Activated naive CD8-positive, alpha-beta T cell treated with anti-CD3 and anti-CD28 coated beads for 36 hours (primary cell): ENCODE data around the gene TREML1. TPM values are rescaled to one million over a fixed set of nuclear protein-coding genes. Genes with fewer than 3 reads are reported as not detected.
"Not testable (repeated sequence)": the region's sequence is repeated elsewhere in the genome, so short reads cannot be mapped to it uniquely, and the experiment has no call there.

Experiments
- DNase-seq: peaks from one replicate; pipeline ENCODE4 v3.0.0; 2021
- H3K27ac Mint-ChIP-seq: one replicate; pipeline ENCODE4 v1.8.0; 2022; ENCODE audit warnings: mild to moderate bottlenecking, moderate library complexity, mixed read lengths
- H3K27me3 Mint-ChIP-seq: one replicate; pipeline ENCODE4 v1.8.0; 2022; ENCODE audit warnings: mild to moderate bottlenecking, mixed read lengths
- H3K36me3 Mint-ChIP-seq: one replicate; pipeline ENCODE4 v1.8.0; 2021; ENCODE audit warnings: mild to moderate bottlenecking, mixed read lengths
- H3K4me1 Mint-ChIP-seq: one replicate; pipeline ENCODE4 v1.8.0; 2021; ENCODE audit warnings: mixed read lengths
- H3K4me3 Mint-ChIP-seq: one replicate; pipeline ENCODE4 v1.8.0; 2022; ENCODE audit warnings: mild to moderate bottlenecking, moderate library complexity, mixed read lengths
- H3K9me3 Mint-ChIP-seq: one replicate; pipeline ENCODE4 v1.8.0; 2022; ENCODE audit warnings: mixed read lengths
- total RNA-seq, 2 experiments: library from RNA; stranded (reverse); gene quantifications; one replicate each; pipeline ENCODE4 v1.2.3, GENCODE V29; 2021

The TREML1 gene
- total RNA-seq, 2 experiments from 2014 or later: not detected

DNA sequence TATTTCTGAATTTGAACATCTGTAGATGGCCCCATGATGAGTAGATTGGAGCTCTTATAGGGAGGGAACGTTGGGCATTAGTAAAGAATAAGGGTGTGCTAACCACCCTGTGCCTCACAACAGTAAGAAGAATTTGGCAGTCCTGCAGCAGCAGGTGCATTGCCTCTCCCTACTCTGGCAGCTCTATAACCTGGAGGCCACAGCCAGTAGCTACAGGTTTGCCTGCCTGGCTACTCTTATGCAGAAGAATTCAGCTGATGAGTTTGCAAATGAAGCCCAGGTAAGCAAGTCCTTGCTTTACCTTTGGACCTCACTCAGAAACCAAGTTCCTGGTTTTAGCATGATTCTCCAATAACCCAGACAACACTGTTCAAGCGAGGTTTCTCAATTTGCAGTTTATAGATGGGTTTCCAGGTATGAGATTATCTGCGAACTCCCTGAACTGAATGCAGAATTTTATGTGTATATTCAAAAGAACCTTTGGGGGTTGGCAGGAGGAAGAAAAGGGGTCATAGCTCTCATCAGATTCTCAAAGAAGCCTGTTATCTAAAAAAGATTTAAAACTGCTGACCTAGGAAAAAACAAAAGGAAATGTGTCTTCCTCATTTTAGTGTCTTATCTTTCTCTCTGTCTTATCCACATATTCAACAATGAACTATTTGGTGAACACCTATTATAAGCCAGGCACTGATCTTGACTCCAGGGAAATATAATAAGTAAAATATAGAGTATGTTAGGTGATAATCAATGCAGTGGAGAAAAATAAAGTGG is 18.9 kb downstream of the TREML1 start:
- Mint-ChIP-seq H3K27ac (no peak overlapping the region), H3K4me1 (no peaks in the 10 kb centered on the region), H3K9me3 (no peaks in the 10 kb centered on the region), H3K27me3 (no peaks in the 10 kb centered on the region), H3K36me3 (peaks cover 8% of the 10 kb centered on the region), H3K4me3 (no peak overlapping the region)
- DNase-seq: no peak

DNA sequence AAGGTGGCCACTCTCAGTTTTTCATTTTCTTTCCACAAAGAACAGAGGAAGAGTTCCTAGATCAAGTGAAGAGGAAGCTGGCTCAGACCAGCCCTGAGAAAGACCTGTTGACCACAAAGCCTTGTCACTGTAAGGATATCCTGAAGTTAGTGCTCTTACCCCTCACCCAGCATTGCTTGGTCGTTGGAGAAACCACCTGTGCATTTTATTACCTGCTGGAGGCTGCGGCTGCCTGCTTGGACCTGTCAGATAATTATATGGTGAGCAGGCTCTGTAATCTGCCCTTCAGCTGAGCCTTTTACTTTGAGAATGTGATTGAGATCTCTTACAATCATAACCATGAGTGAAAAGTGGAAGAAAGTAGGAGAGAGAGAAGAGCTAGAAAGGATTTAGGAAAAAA is 21.9 kb downstream of the TREML1 start:
- H3K27ac Mint-ChIP-seq: no peak overlapping the region
- H3K4me1 Mint-ChIP-seq: no peaks in the 10 kb centered on the region
- no peaks in the 10 kb centered on the region for H3K27me3 Mint-ChIP-seq
- DNase-seq: no peak
- no peaks in the 10 kb centered on the region for H3K9me3 Mint-ChIP-seq
- H3K4me3 Mint-ChIP-seq: no peak overlapping the region
- H3K36me3 Mint-ChIP-seq: peaks cover 16% of the 10 kb centered on the region

DNA sequence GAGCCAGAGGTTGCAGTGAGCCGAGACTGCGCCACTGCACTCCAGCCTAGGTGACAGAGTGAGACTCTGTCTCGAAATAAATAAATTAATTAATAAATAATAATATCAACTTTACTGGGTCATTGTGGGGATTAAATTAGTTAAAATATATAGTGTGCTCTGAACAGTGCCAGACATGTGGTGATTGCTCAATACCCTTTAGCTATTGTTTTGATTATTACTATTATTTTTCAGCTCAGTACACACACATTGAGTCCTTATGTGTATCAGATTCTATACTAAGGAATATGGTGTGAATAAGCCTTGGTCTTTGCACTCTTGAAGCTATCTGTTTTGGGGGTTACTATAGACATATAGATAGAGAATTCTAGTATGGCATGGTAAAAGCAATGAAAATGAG is 28.9 kb downstream of the TREML1 start:
- Mint-ChIP-seq H3K27ac (no peak overlapping the region), H3K36me3 (peaks cover 21% of the 10 kb centered on the region), H3K4me3 (no peak overlapping the region), H3K27me3 (no peaks in the 10 kb centered on the region), H3K9me3 (no peaks in the 10 kb centered on the region), H3K4me1 (no peaks in the 10 kb centered on the region)
- DNase-seq: no peak

DNA sequence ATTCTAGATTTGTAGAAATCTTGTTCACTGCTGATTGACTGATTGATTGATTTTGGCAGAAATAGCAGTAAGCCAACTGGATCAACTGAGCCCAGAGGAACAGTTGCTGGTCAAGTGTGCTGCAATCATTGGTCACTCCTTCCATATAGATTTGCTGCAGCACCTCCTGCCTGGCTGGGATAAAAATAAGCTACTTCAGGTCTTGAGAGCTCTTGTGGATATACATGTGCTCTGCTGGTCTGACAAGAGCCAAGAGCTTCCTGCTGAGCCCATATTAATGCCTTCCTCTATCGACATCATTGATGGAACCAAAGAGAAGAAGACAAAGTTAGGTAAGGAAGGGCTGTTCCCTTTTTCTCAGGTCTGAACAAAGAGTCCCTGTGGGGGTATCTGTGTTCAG is 31.2 kb downstream of the TREML1 start:
- Mint-ChIP-seq H3K9me3 (no peaks in the 10 kb centered on the region), H3K4me3 (no peak overlapping the region), H3K27ac (no peak overlapping the region), H3K27me3 (no peaks in the 10 kb centered on the region), H3K4me1 (no peaks in the 10 kb centered on the region), H3K36me3 (peaks cover 16% of the 10 kb centered on the region)
- DNase-seq: no peak

DNA sequence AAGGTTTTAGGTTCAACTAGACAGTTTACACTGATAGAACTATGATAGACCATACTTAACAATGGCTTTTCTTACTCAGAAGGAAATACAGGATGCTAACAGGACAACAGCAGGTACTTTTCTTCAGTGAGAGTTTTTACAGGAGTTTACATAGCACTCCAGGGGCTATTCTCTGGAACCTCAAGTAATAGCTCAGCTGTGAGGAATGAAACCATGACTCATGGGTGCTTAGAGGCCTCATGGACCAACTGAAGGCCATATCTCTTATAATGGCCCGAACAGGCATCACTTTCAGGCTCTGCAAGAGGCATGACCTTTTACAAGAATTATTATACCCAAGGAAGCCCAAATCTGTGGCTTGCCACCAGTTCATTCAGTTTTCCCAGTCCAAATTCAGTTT is 31.8 kb downstream of the TREML1 start:
- Mint-ChIP-seq H3K27me3 (no peaks in the 10 kb centered on the region), H3K9me3 (no peaks in the 10 kb centered on the region), H3K27ac (no peak overlapping the region), H3K4me3 (no peak overlapping the region), H3K4me1 (no peaks in the 10 kb centered on the region), H3K36me3 (peaks cover 14% of the 10 kb centered on the region)
- DNase-seq: no peak

DNA sequence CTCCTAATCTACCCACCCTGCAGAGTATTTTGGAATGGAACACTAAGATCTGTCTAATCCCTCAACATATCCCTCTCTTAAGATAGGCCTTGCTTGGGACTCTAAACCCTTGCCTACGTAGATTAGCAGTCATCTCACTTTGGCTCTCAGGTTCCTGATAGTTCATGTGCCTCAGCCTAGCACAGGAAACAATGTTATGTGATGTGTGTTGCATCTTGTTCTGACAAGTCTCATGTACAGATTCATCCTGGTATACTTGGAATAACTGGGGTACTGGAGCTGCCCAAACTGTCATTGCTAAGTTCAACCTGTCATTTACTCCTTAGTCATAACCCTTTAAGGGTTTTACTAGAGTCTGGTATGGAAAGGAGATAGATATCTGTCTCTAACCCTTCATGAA is 34.1 kb downstream of the TREML1 start:
- peaks cover 12% of the 10 kb centered on the region for H3K36me3 Mint-ChIP-seq
- no peak for DNase-seq
- H3K27me3 Mint-ChIP-seq: no peaks in the 10 kb centered on the region

DNA sequence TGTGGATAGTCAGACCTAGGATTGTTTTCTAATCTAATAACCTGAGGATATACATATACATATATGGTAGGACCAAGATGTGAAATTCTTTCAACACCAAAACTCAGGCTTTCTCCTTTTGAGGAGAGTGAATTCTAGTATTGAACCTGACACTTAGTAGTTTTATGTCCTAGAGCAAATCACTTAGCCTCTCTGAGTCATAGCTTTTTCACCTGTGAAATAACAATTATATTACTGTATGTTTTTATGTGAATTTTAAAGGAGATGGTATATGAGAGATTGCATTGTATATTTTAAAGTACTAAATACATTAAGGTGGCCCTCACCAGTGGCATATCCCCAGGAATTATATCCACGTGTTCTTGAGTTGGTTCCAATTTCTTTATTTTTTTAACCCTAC is 34.6 kb downstream of the TREML1 start:
- H3K36me3 Mint-ChIP-seq: peaks cover 12% of the 10 kb centered on the region
- no peak overlapping the region for H3K27ac Mint-ChIP-seq
- no peak for DNase-seq
- no peaks in the 10 kb centered on the region for H3K9me3 Mint-ChIP-seq
- H3K4me1 Mint-ChIP-seq: no peaks in the 10 kb centered on the region
- H3K4me3 Mint-ChIP-seq: no peak overlapping the region
- H3K27me3 Mint-ChIP-seq: no peaks in the 10 kb centered on the region

More for the DNA sequence above, 34.1 kb downstream of the TREML1 start:
- Mint-ChIP-seq H3K27ac (no peak overlapping the region), H3K9me3 (no peaks in the 10 kb centered on the region), H3K4me1 (no peaks in the 10 kb centered on the region), H3K4me3 (no peak overlapping the region)

DNA sequence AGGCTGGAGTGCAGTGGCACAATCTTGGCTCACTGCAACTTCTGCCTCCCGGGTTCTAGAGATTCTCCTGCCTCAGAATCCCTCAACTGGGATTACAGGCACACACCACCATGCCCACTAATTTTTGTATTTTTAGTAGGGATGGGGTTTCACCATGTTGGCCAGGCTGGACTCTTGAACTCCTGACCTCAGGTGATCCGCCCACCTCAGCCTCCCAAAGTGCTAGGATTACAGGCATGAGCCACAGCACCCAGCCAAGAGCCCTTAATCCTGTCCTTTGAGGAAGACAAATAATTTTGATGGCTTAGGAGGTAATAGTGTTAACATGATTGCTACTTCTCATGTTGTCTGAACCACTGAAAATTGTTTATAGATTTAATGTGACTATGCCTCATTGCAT is 39.1 kb downstream of the TREML1 start:
- H3K4me3 Mint-ChIP-seq, H3K27me3 Mint-ChIP-seq, H3K36me3 Mint-ChIP-seq, H3K9me3 Mint-ChIP-seq, H3K4me1 Mint-ChIP-seq, DNase-seq, H3K27ac Mint-ChIP-seq: not testable (repeated sequence)

DNA sequence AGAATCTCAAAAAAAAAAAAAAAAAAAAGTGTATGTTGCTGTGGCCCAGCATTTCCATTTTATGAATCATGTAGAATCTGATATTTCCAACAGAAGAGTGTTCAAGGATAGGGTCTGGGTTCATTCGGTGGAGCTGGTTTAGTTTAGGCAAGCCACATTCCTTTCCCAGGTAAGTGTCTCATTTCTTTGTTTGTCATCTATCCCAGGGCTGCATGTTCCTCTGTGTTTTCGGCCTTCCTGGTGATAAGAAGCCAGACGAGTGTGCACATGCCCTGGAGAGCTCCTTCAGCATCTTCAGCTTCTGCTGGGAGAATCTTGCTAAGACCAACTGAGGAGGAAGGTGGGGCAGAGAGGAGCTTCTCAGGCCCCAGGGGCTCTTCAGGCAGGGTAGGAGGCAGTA is 43.1 kb downstream of the TREML1 start:
- no peaks in the 10 kb centered on the region for H3K36me3 Mint-ChIP-seq
- no peaks in the 10 kb centered on the region for H3K4me1 Mint-ChIP-seq
- H3K27me3 Mint-ChIP-seq: no peaks in the 10 kb centered on the region
- H3K9me3 Mint-ChIP-seq: no peaks in the 10 kb centered on the region
- DNase-seq: no peak
- no peak overlapping the region for H3K4me3 Mint-ChIP-seq
- H3K27ac Mint-ChIP-seq: no peak overlapping the region

DNA sequence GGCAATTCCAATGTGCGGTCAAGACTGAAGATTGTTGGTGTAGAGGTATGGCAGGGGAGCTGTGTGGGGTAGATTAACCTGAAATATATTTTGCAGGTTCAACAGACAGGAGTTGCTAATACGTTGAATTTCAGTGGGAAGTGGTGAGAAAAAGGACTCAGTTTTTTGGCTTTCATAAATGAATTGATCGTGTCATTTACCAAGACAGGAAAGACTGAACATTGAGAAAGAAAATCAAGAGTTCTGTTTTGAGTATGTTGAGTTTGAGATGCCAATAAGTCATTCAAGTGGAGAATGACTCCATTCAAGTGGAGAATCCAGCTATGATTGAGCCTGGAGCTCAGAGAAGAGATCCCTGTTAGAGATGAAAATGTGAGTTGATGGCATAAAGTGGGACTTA is 50.3 kb downstream of the TREML1 start:
- DNase-seq: no peak
- Mint-ChIP-seq H3K27ac (no peak overlapping the region), H3K9me3 (no peaks in the 10 kb centered on the region), H3K36me3 (peaks cover 11% of the 10 kb centered on the region), H3K4me3 (no peak overlapping the region), H3K27me3 (no peaks in the 10 kb centered on the region), H3K4me1 (peaks cover 4% of the 10 kb centered on the region)

DNA sequence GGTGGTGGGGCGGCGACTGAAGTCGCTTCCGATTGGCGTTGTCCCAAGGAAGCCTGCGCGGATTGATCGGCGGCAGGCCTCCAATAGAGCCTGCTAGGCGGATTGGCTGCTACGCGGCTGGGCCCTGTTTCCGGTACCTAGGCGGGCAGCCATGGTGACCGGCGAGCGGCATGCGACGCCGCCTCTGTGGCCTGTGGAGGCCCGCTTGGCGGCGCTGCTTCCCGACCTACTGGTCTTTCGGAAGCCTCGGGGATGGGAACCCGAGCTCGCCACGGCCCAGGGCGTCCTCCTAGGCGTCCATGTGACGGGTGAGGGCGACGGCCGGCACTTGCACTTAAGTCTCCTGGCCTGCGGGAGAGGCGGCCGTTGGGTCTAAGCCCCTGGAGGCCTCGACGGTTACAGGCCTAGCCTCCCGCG is 53.3 kb downstream of the TREML1 start:
- Mint-ChIP-seq H3K27me3 (no peaks in the 10 kb centered on the region), H3K4me3 (peak overlapping the region; percentile 53), H3K9me3 (no peaks in the 10 kb centered on the region), H3K27ac (no peak overlapping the region), H3K36me3 (peaks cover 17% of the 10 kb centered on the region), H3K4me1 (peaks cover 5% of the 10 kb centered on the region)
- peak; percentile 52 for DNase-seq

Other genes with a start within 250 kb of the TREML1 start
- 1 to 10 TPM; 1.3 to 1.7 TPM for gene UNC5CL, start 115.1 kb downstream of the TREML1 start, total RNA-seq
- gene TSPO2, start 111.9 kb downstream of the TREML1 start, total RNA-seq: not detected
- not detected for gene APOBEC2, start 101.1 kb downstream of the TREML1 start, total RNA-seq
- 10 to 100 TPM; 43.7 to 44.2 TPM for gene OARD1, start 82.0 kb downstream of the TREML1 start, total RNA-seq
- gene NFYA, start 81.4 kb downstream of the TREML1 start, total RNA-seq: 10 to 100 TPM; 24.5 to 25.4 TPM
- not detected for gene TREM2, start 8.8 kb upstream of the TREML1 start, total RNA-seq
- gene TREML2, start 46.8 kb upstream of the TREML1 start, total RNA-seq: 1 to 10 TPM; 8.9 TPM
- not detected for gene TREML4, start 74.0 kb upstream of the TREML1 start, total RNA-seq
- under 1 TPM in 1 of 2 experiments, not detected in 1; 0.30 TPM for gene TREM1, start 132.3 kb upstream of the TREML1 start, total RNA-seq
- under 1 TPM; 0.31 to 0.44 TPM for gene NCR2, start 181.3 kb upstream of the TREML1 start, total RNA-seq